ENCODE results near the gene CDH5. TPM values are rescaled to one million over a fixed set of nuclear protein-coding genes. Genes with fewer than 3 reads are reported as not detected.

Gene CDH5
- total and polyA plus RNA-seq, 2 of the 8 experiments (the other 6 are each of a cell fraction or from before 2014, with no cell fraction given): 0.32 TPM

DNA sequence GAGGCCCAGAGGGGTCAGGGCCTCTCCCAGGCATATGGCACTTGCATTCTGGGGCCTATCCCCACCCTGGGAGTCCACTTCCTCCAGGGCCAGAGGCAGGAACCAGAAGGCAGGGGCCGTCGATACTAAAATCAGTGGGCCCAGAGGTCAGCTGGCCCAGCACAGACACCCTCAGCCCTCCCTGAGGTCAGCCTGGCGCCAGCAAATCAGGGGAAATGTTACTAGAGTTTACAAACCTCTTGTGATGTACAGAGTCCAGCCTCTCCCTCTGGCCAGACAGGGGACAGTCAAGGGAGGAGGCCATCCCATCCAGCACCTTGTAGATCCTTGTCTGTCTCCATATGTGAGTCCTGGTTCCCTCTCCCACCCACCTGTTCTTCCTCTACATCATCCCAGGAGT lies 10.8 kb downstream of the CDH5 start (continued):
- TF ChIP-seq TAF1 (IDR thresholded peaks at IDR 0.05; ENCODE audit: low read depth, low read length) (no peak), PHF8 (conservative IDR thresholded peaks at IDR 0.05; ENCODE audit: low read depth, low read length) (no peak)
